Naive thymus-derived CD4-positive, alpha-beta T cell (primary cell): ENCODE results near the gene CALCOCO2. TPM values are rescaled to one million over a fixed set of nuclear protein-coding genes. Genes with fewer than 3 reads are reported as not detected.

Experiments used
- ATAC-seq: fragments of 150-1000 bp; cut with Tn5 transposase; 2 replicates; pipeline ENCODE4 v1.10.0; 2021; ENCODE audit warnings: mild to moderate bottlenecking, moderate library complexity
- CTCF ChIA-PET: fragments of 350-600 bp; sonication (Branson Sonifier 250); formaldehyde crosslinking; loops from one replicate; lab custom pipeline; 2021; ENCODE audit warnings: antibody characterized with exemption; lab: Charles Lee
- POLR2A ChIA-PET: fragments of 350-600 bp; sonication (Branson Sonifier 250); formaldehyde crosslinking; loops from one replicate; lab custom pipeline; 2021; ENCODE audit warnings: antibody characterized with exemption, inconsistent platforms; lab: Charles Lee
- DNase-seq, 9 donors: peaks; one replicate each; pipeline versions ENCODE4 v3.0.0 to v3.0.0-alpha.2; 2020 to 2022; ENCODE audit warnings: mixed read lengths in 1 of 9
- H3K27ac ChIP-seq: one replicate; pipeline ENCODE4 v1.7.0; 2013; ENCODE audit warnings: mild to moderate bottlenecking, low read depth, low read length, moderate library complexity
- H3K27me3 ChIP-seq, 2 donors: one replicate each; pipeline ENCODE4 v1.7.0; 2013; ENCODE audit warnings: low read length in 2 of 2, mild to moderate bottlenecking in 2 of 2, moderate library complexity in 2 of 2; ENCODE audit not compliant: control insufficient read depth in 2 of 2, insufficient read depth in 2 of 2
- H3K36me3 ChIP-seq, 3 experiments: 1 replicate in 2 of 3; 2 replicates in 1 of 3; pipeline ENCODE4 v1.7.0; 2013; ENCODE audit warnings: low read length in 3 of 3, mild to moderate bottlenecking in 3 of 3, moderate library complexity in 1 of 3; ENCODE audit not compliant: insufficient read depth in 3 of 3, control insufficient read depth in 2 of 3
- H3K4me1 ChIP-seq, 2 donors: one replicate each; pipeline ENCODE4 v1.7.0; 2013; ENCODE audit warnings: low read length in 2 of 2, mild to moderate bottlenecking in 2 of 2, moderate library complexity in 1 of 2; ENCODE audit not compliant: control insufficient read depth in 2 of 2, insufficient read depth in 2 of 2
- H3K4me3 ChIP-seq: 2 replicates; pipeline ENCODE4 v1.7.0; 2013; ENCODE audit warnings: mild to moderate bottlenecking, low read length
- H3K9me3 ChIP-seq, 3 experiments: 1 replicate in 2 of 3; 2 replicates in 1 of 3; pipeline ENCODE4 v1.7.0; 2013; ENCODE audit warnings: low read length in 3 of 3; ENCODE audit not compliant: control insufficient read depth in 2 of 3
- H3K27ac Mint-ChIP-seq, 9 donors: one replicate each; pipeline ENCODE4 v1.8.0; 2020 to 2022; ENCODE audit warnings: mixed read lengths in 9 of 9, mild to moderate bottlenecking in 8 of 9, moderate library complexity in 5 of 9, inconsistent platforms in 2 of 9
- H3K27me3 Mint-ChIP-seq, 5 donors: one replicate each; pipeline ENCODE4 v1.8.0; 2021 to 2022; ENCODE audit warnings: mixed read lengths in 5 of 5, mild to moderate bottlenecking in 1 of 5
- H3K36me3 Mint-ChIP-seq, 5 donors: one replicate each; pipeline ENCODE4 v1.8.0; 2020 to 2022; ENCODE audit warnings: mixed read lengths in 5 of 5, mild to moderate bottlenecking in 3 of 5, inconsistent platforms in 1 of 5
- H3K4me1 Mint-ChIP-seq, 7 donors: one replicate each; pipeline ENCODE4 v1.8.0; 2020 to 2022; ENCODE audit warnings: mixed read lengths in 7 of 7, mild to moderate bottlenecking in 3 of 7, inconsistent platforms in 1 of 7
- H3K4me3 Mint-ChIP-seq, 10 donors: one replicate each; pipeline ENCODE4 v1.8.0; 2020 to 2022; ENCODE audit warnings: mild to moderate bottlenecking in 10 of 10, mixed read lengths in 10 of 10, moderate library complexity in 6 of 10, inconsistent platforms in 2 of 10
- H3K9me3 Mint-ChIP-seq, 11 donors: one replicate each; pipeline ENCODE4 v1.8.0; 2020 to 2022; ENCODE audit warnings: mixed read lengths in 11 of 11, mild to moderate bottlenecking in 4 of 11, inconsistent platforms in 1 of 11, moderate library complexity in 1 of 11
- intact Hi-C, 2 donors: fragments of 100-400 bp; cut with micrococcal nuclease; formaldehyde crosslinking; loops; one replicate each; pipeline ENCODE4 v1.15.1; 2023
- polyA plus RNA-seq, 2 donors: library from polyadenylated mRNA; unstranded; fragments of 300-500 nt; fragmentation: Illumina TruSeq; gene quantifications; one replicate each; pipeline ENCODE4 v1.2.3, GENCODE V29; 2021
- total RNA-seq, 6 experiments: library from RNA in 5 of 6; stranded (reverse) in 5 of 6; gene quantifications; 1 replicate in 5 of 6; 2 replicates in 1 of 6; pipeline ENCODE4 v1.2.3 and lab custom pipeline; 2021 to 2026

Gene CALCOCO2
- total and polyA plus RNA-seq, 7 experiments from 2014 or later, result 129 to 208 (median 157) TPM

DNA sequence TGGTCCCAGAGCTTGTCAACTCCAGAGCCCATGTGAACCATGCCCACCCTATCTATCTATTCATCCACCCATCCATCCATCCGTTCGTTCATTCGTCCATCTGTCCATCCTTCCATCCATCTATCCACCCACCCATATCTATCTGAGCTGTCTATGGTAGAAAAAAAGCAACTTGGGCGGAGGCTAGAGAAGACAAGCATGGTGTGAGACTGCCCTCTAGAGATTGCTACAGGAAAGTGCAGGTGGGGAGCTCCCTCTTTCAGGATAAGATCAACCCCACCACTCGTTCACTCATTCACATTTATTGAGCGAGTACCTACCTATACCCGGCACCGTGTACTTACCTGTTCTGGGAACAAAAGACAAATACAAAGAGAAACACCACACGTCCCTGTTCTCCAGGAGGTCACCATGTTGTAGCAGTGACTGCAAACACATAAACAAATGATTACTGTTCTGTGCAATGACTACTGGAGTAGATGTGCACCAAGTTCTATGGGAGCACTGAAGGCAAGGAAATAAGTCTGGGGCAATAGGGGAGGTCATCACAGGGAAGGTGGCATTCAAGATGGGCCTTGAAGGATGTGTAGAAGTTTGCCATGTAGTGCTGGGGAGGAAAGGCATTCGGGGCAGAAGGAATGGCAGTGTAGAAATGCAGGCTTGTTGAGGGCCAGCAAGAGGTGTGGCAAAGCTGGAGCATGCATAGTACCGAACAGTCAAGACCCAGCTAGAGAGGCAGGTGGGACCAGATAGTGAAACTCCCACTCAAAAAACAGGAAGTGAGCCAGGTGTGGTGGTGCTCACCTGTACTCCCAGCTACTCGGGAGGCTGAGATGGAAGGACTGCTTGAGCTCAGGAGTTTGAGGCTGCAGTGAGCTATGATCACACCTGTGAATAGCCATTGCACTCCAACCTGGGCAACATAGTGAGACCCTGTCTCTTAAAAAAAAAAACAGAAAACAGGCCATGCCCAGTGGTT is 48.4 kb downstream of the CALCOCO2 start:
- ATAC-seq (peak; percentile 97), DNase-seq (peak; percentile 21 to 77 (median 69))
- no peaks in the 10 kb centered on the region for H3K4me1 ChIP-seq

DNA sequence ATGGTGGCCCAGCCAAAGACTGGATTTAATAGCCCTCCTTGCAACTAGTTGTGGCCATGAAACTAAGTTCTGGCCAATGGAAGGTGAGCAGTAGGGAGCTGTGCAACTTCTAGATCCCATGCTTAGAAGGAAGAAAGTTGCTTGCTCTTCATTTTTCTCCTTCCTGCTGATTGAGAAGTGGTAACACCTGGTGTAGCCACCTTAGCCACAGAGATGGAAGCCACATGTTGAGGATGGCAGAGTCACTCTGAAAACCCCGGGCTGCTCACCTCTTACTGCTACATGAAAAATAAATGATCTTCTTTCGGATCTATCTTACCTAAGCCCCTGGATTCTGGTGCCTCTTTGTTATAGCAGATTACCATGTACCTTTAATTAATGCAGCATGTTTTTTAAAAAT is 51.4 kb downstream of the CALCOCO2 start:
- H3K4me3 ChIP-seq, result no peak overlapping the region
- H3K36me3 ChIP-seq, result no peaks in the 10 kb centered on the region
- Mint-ChIP-seq H3K9me3 (no peaks in the 10 kb centered on the region), H3K4me3 (no peak overlapping the region), H3K4me1 (peaks cover 0 to 16% (median 4%) of the 10 kb centered on the region in 7 donors), H3K27ac (no peak overlapping the region), H3K27me3 (peaks cover 0 to 4% (median 0%) of the 10 kb centered on the region in 5 donors), H3K36me3 (no peaks in the 10 kb centered on the region)
- CTCF ChIA-PET, result interaction anchor here (0.6 to 7.4 kb wide), 6 partner anchors 17 to 1719 kb away, joined by 3 to 112 read pairs (median 5); partner anchors contain the start of gene TTLL6
- H3K27me3 ChIP-seq, result no peaks in the 10 kb centered on the region
- ATAC-seq (no peak), DNase-seq (no peak)
- intact Hi-C loops, result no loop called here
- no peak overlapping the region for H3K27ac ChIP-seq
- no peaks in the 10 kb centered on the region for H3K4me1 ChIP-seq
- no peaks in the 10 kb centered on the region for H3K9me3 ChIP-seq
- POLR2A ChIA-PET, result no interaction called here

More for the DNA sequence above, 48.4 kb downstream of the CALCOCO2 start:
- CTCF ChIA-PET, result interaction anchor here (0.6 to 7.4 kb wide), 34 partner anchors 9 to 215 kb away, joined by 3 to 112 read pairs (median 4); partner anchors contain the start of genes CALCOCO2, HOXB13, PRAC2 and TTLL6
- Mint-ChIP-seq H3K27me3 (peaks cover 0 to 4% (median 0%) of the 10 kb centered on the region in 5 donors), H3K9me3 (no peaks in the 10 kb centered on the region), H3K27ac (no peak overlapping the region), H3K4me1 (peaks cover 0 to 16% (median under 1%) of the 10 kb centered on the region in 7 donors), H3K36me3 (no peaks in the 10 kb centered on the region), H3K4me3 (no peak overlapping the region)
- H3K27me3 ChIP-seq, result no peaks in the 10 kb centered on the region
- no peak overlapping the region for H3K4me3 ChIP-seq
- no peak overlapping the region for H3K27ac ChIP-seq
- POLR2A ChIA-PET, result interaction anchor here (0.6 to 1.4 kb wide), 5 partner anchors 12 to 209 kb away, joined by 3 to 4 read pairs (median 3); partner anchors contain the start of gene ATP5MC1
- H3K36me3 ChIP-seq, result no peaks in the 10 kb centered on the region
- intact Hi-C loops, result loop anchor here (1.0 to 10.0 kb wide), 12 partner anchors 42 to 854 kb away; no protein-coding TSS in a partner anchor
- no peaks in the 10 kb centered on the region for H3K9me3 ChIP-seq

DNA sequence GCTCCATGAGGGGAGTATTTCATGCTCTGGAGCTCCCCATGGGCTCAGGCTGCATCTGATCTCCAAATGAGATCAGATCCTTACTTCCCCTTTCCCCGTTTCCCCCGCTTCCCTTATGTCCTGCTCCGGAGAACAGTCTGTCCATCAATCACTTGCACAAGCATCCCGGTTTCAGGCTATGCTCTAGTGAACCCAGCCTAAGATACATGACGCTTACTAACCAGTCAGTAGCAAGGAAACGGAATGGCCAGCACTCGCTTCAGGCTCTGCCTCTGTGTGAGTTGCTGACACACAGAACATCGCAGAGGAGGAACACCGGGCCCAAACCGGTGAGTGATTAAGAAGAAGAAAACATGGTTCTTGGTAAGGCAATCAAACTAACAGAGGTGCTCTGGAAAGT is 52.3 kb downstream of the CALCOCO2 start:
- ChIA-PET CTCF (interaction anchor here (1.2 to 2.5 kb wide), 4 partner anchors 16 to 194 kb away, joined by 5 to 14 read pairs (median 6); no protein-coding TSS in a partner anchor), POLR2A (no interaction called here)
- Histone ChIP-seq H3K27ac (no peak overlapping the region), H3K4me3 (no peak overlapping the region), H3K27me3 (no peaks in the 10 kb centered on the region), H3K4me1 (no peaks in the 10 kb centered on the region), H3K36me3 (no peaks in the 10 kb centered on the region), H3K9me3 (no peaks in the 10 kb centered on the region)
- intact Hi-C loops, result no loop called here
- Mint-ChIP-seq H3K27me3 (peaks cover 0 to 4% (median 0%) of the 10 kb centered on the region in 5 donors), H3K36me3 (no peaks in the 10 kb centered on the region), H3K9me3 (no peaks in the 10 kb centered on the region), H3K27ac (no peak overlapping the region), H3K4me3 (no peak overlapping the region), H3K4me1 (peaks cover 0 to 13% (median 4%) of the 10 kb centered on the region in 7 donors)
- DNase-seq, result no peak
- no peak for ATAC-seq

DNA sequence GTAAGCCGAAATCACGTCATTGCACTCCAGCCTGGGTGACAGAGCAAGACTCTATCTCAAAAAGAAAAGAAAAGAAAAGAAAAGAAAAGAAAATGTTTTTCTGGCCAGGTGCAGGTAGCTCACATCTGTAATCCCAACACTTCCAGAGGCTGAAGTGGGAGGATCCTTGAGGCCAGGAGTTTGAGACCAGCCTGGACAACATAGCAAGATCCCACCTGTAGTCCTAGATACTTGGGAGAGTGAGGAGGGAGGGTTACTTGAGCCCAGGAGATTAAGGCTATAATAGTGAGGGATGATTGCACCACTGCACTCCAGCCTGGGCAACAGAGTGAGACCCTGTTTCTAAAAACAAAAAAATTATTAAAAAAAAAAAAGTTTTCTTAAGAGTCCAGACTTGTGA is 59.3 kb downstream of the CALCOCO2 start:
- ATAC-seq, result no peak
- Histone ChIP-seq H3K4me3 (no peak overlapping the region), H3K9me3 (no peaks in the 10 kb centered on the region), H3K27ac (no peak overlapping the region), H3K4me1 (peaks cover 5 to 16% of the 10 kb centered on the region in 2 donors), H3K27me3 (no peaks in the 10 kb centered on the region), H3K36me3 (peaks cover 0 to 5% (median 0%) of the 10 kb centered on the region in 3 experiments)
- H3K27me3 Mint-ChIP-seq, result peaks cover 0 to 3% (median 0%) of the 10 kb centered on the region in 5 donors
- peak overlapping the region in 2 of 10 donors; percentile 13 to 45 for H3K4me3 Mint-ChIP-seq
- CTCF ChIA-PET, result interaction anchor here (0.6 to 1.3 kb wide), 2 partner anchors 13 to 18 kb away, joined by 3 to 4 read pairs; no protein-coding TSS in a partner anchor
- H3K9me3 Mint-ChIP-seq, result peaks cover 0 to 2% (median 0%) of the 10 kb centered on the region in 11 donors
- intact Hi-C loops, result loop anchor here (5.0 to 10.0 kb wide), 6 partner anchors 107 to 993 kb away; partner anchors contain the start of genes CBX1 (in 1 of the 2), HOXB2 (in 1 of the 2), IGF2BP1 (in 1 of the 2) and KAT7 (in 1 of the 2)
- H3K27ac Mint-ChIP-seq, result no peak overlapping the region
- H3K36me3 Mint-ChIP-seq, result peaks cover 0 to 4% (median 0%) of the 10 kb centered on the region in 5 donors
- DNase-seq, result no peak
- H3K4me1 Mint-ChIP-seq, result peaks cover 17 to 30% (median 28%) of the 10 kb centered on the region in 7 donors
- POLR2A ChIA-PET, result interaction anchor here (0.6 to 5.8 kb wide), 2 partner anchors 18 to 61 kb away, joined by 3 to 62 read pairs; partner anchors contain the start of gene UBE2Z

DNA sequence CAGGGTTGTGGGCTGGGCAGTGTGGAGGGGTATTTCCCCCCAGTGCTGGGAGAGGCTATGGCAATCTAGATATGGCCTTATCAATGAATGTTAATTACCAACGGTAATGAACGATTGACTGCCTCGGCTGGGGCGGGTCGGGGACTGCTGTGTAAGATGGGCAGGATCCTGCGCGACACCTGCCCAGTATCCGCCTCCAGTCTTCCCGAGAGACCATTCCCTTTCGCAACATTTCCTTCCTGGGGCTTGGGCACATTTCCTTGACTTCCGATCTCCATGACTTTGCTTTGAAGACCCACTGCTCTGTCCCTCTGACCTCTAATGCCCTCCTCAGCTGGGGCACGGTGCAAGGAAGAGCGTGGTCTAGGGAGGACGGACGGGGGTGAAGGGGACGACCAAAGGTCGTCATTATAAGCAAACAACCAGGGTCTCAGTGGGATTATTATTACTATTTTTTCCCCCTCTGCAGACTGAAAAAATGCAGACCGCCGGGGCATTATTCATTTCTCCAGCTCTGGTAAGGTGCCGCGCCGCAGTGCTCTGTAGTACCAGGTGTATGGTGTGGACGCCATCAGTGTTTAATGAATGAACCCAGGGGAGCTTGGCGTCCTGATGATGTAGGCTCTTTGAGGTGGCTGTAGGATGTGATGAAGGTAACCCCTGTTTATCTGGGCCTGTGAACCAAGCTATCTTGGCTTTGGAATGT is 62.3 kb downstream of the CALCOCO2 start:
- POLR2A ChIA-PET, result interaction anchor here (0.6 to 5.8 kb wide), 18 partner anchors 8 to 787 kb away, joined by 3 to 62 read pairs (median 4); partner anchors contain the start of genes CALCOCO2, SNF8 and UBE2Z
- peak overlapping the region; percentile 60 for H3K4me3 ChIP-seq
- intact Hi-C loops, result loop anchor here (1.0 to 10.0 kb wide), 19 partner anchors 14 to 1244 kb away; partner anchors contain the start of genes CALCOCO2 (in 2 of the 2), SNF8 (in 2 of the 2), SP2 (in 2 of the 2) and CBX1 (in 1 of the 2)

More for the DNA sequence above, 62.3 kb downstream of the CALCOCO2 start:
- Histone ChIP-seq H3K9me3 (no peaks in the 10 kb centered on the region), H3K27me3 (no peaks in the 10 kb centered on the region), H3K36me3 (peaks cover 0 to 24% (median 0%) of the 10 kb centered on the region in 3 experiments), H3K27ac (peak overlapping the region; percentile 82), H3K4me1 (peaks cover 5 to 16% of the 10 kb centered on the region in 2 donors)
- DNase-seq (peak in 2 of 9 donors; percentile 11 to 14), ATAC-seq (no peak)
- Mint-ChIP-seq H3K36me3 (peaks cover 0 to 20% (median 12%) of the 10 kb centered on the region in 5 donors), H3K27ac (peak overlapping the region; percentile 91 to 100 (median 93)), H3K4me3 (peak overlapping the region; percentile 87 to 98 (median 94)), H3K27me3 (peaks cover 0 to 3% (median 0%) of the 10 kb centered on the region in 5 donors), H3K4me1 (peaks cover 17 to 42% (median 29%) of the 10 kb centered on the region in 7 donors), H3K9me3 (peaks cover 0 to 2% (median 0%) of the 10 kb centered on the region in 11 donors)
- CTCF ChIA-PET, result interaction anchor here (0.6 to 2.4 kb wide), 2 partner anchors 14 to 62 kb away, joined by 3 to 9 read pairs; partner anchors contain the start of gene UBE2Z
